ENCODE results near the gene NALF2.

DNA sequence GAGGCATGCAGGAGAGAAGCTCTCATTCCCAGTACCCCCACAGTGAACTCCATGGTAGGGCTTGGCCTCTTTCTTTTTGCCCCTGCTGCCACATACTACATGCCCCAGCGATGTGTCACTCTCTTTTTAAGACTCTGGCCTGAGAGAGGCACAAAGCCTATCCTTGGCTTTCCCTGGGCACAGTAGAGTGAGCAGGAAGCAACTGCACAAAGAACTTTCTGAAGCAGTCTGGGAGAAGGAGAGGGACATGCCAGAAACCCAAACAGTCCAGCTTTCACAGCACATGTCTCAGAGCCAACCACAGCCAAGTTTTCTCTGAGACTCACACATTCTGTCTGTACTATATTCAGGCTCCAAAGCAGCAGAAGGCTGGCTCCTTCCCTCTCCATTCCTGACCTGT is 7.9 kb upstream of the NALF2 start:
- TF ChIP-seq, protein P1, sequence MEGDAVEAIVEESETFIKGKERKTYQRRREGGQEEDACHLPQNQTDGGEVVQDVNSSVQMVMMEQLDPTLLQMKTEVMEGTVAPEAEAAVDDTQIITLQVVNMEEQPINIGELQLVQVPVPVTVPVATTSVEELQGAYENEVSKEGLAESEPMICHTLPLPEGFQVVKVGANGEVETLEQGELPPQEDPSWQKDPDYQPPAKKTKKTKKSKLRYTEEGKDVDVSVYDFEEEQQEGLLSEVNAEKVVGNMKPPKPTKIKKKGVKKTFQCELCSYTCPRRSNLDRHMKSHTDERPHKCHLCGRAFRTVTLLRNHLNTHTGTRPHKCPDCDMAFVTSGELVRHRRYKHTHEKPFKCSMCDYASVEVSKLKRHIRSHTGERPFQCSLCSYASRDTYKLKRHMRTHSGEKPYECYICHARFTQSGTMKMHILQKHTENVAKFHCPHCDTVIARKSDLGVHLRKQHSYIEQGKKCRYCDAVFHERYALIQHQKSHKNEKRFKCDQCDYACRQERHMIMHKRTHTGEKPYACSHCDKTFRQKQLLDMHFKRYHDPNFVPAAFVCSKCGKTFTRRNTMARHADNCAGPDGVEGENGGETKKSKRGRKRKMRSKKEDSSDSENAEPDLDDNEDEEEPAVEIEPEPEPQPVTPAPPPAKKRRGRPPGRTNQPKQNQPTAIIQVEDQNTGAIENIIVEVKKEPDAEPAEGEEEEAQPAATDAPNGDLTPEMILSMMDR (IDR thresholded peaks at IDR 0.05 in 4 of 5, conservative IDR thresholded peaks at IDR 0.05 in 1 of 5), result no peak
- no peak for TF ChIP-seq POLR2A (IDR thresholded peaks at IDR 0.05)
